NB4 (cell line): ENCODE results near the gene RASD1.

Experiments used
- CTCF ChIP-seq: IDR thresholded peaks from one replicate; pipeline ENCODE4 v1.5.1; 2012; ENCODE audit warnings: low read depth, low read length
- MYC ChIP-seq: IDR thresholded peaks from 2 replicates; pipeline ENCODE4 v1.6.1; 2011; ENCODE audit warnings: low read depth, low read length
- POLR2A ChIP-seq: IDR thresholded peaks from 2 replicates; pipeline ENCODE4 v1.6.1; 2011; ENCODE audit warnings: mild to moderate bottlenecking; ENCODE audit not compliant: insufficient read length; ENCODE audit errors: extremely low read depth

- no peak for TF ChIP-seq POLR2A
- no peak for TF ChIP-seq CTCF
- TF ChIP-seq MYC: no peak
These were observed 1.2 kb downstream of the RASD1 start for GRCh38 chr17:17494870-17495535.
